Suprapubic skin (tissue), 4 donors: Measurements from ENCODE around the gene ENOX2.

Experiments used
- CTCF ChIP-seq, 2 donors: fragments of 200-600 bp in 1 of 2; fragments of 450-650 bp in 1 of 2; sonication (generic) in 1 of 2; IDR thresholded peaks; one replicate each; pipeline ENCODE4 v1.5.1; 2016 to 2019; ENCODE audit warnings: antibody characterized with exemption in 2 of 2, mild to moderate bottlenecking in 1 of 2, moderate library complexity in 1 of 2
- EP300 ChIP-seq: sonication (generic); formaldehyde crosslinking; IDR thresholded peaks from one replicate; pipeline ENCODE4 v1.6.1; 2017; ENCODE audit warnings: antibody characterized with exemption
- POLR2A ChIP-seq, 2 donors: fragments of 450-650 bp; IDR thresholded peaks; one replicate each; pipeline ENCODE4 v1.6.1; 2017; ENCODE audit warnings: antibody characterized with exemption in 2 of 2, mild to moderate bottlenecking in 2 of 2, moderate library complexity in 2 of 2
- POLR2AphosphoS5 ChIP-seq, 3 donors: sonication (generic); formaldehyde crosslinking; IDR thresholded peaks; one replicate each; pipeline ENCODE4 v1.6.1; 2017; ENCODE audit warnings: antibody characterized with exemption in 3 of 3

- TF ChIP-seq POLR2A (IDR thresholded peaks at IDR 0.05) = no peak
- no peak for TF ChIP-seq CTCF (IDR thresholded peaks at IDR 0.05)
- no peak for TF ChIP-seq POLR2AphosphoS5 (IDR thresholded peaks at IDR 0.05)
- TF ChIP-seq EP300 = no peak
These were observed 187.7 kb downstream of the ENOX2 start for GRCh38 chrX:130715299-130715698.
